ENCODE data around the gene TXNRD3. TPM values are rescaled to one million over a fixed set of nuclear protein-coding genes. Genes with fewer than 3 reads are reported as not detected.
A peak's percentile ranks its signal among the peaks of the same experiment; 100 is the strongest.

TXNRD3 gene
- total RNA-seq, 2 experiments from 2014 or later, result 0.50 to 1.6 TPM

DNA sequence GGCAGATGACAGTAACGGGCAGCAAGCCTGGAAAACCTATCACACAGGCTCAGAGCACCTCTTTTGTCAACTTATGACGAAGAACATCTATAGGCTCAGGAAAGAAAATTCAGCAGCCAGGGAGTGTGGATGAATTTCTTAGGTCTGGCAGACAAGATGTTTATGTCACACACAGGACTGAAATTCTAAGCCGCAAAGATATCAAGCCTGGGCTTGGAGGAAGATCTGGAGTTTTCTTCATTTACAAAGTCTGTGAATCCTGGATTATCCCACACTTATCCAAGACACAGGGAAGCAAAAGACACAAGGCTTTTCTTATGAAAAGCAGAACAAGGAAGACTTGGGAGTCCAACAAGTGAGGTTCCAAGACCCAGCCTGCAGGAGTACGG is 25.7 kb upstream of the TXNRD3 start:
- CTCF ChIA-PET, result interaction anchor here (1.2 to 2.3 kb wide), 4 partner anchors 24 to 868 kb away, joined by 4 to 10 read pairs (median 6); partner anchors contain the start of gene CHCHD6
- DNase-seq, result no peak
- H3K4me3 Mint-ChIP-seq, result no peak overlapping the region
- H3K27me3 Mint-ChIP-seq, result peaks cover 27% of the 10 kb centered on the region
- H3K36me3 Mint-ChIP-seq, result no peaks in the 10 kb centered on the region
- no peak overlapping the region for H3K27ac Mint-ChIP-seq
- no peaks in the 10 kb centered on the region for H3K9me3 Mint-ChIP-seq (ENCODE audit: low read depth)
- ATAC-seq, result no peak
- H3K4me1 Mint-ChIP-seq, result no peaks in the 10 kb centered on the region

DNA sequence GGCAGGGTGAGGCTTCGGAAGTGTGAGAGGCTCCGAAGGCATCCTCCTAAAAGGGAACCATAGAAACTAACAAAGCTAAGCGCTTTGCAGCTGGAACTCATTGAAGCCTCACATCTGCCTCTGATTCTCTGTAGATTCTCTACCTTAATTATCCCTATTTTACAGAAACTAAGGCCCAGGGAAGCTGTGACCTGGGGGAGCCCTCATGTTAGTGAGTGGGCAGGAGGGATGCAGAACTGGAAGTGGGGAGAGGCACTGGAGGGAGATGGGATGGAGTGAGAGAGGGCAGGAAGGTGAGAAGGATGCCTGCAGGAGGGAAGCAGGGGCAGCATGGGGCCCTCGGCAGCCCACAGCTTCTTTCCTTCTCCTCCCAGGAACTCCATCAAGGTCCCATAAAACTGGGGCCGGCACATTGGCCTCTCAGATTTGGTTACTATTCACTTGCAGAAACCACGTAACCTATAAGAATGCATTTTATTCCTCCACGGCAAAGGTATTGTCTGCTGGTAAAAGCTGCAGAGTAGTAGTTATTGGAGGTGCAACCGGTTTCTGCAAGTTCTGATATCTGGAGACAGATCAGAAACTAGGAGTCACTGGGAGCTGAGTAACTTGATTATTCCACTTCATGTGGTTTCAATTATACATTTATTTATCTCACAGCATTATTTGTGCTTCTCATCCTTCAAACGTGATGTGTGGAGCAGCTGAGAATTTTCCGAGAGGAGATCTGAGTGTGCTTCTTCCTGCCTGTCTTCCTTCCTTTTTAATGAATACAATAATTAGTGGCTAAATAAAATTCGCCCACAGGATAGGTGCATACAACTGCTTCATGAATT is 25.1 kb upstream of the TXNRD3 start:
- no peaks in the 10 kb centered on the region for H3K36me3 Mint-ChIP-seq
- CTCF ChIA-PET, result interaction anchor here (0.7 to 2.3 kb wide), 19 partner anchors 11 to 869 kb away, joined by 3 to 10 read pairs (median 4); partner anchors contain the start of genes CHCHD6 and PLXNA1
- no peaks in the 10 kb centered on the region for H3K9me3 Mint-ChIP-seq (ENCODE audit: low read depth)
- H3K27me3 Mint-ChIP-seq, result peaks cover 27% of the 10 kb centered on the region
- ATAC-seq, result no peak
- DNase-seq, result peak; percentile 22
- H3K4me1 Mint-ChIP-seq, result no peaks in the 10 kb centered on the region
- H3K27ac Mint-ChIP-seq, result no peak overlapping the region
- no peak overlapping the region for H3K4me3 Mint-ChIP-seq

DNA sequence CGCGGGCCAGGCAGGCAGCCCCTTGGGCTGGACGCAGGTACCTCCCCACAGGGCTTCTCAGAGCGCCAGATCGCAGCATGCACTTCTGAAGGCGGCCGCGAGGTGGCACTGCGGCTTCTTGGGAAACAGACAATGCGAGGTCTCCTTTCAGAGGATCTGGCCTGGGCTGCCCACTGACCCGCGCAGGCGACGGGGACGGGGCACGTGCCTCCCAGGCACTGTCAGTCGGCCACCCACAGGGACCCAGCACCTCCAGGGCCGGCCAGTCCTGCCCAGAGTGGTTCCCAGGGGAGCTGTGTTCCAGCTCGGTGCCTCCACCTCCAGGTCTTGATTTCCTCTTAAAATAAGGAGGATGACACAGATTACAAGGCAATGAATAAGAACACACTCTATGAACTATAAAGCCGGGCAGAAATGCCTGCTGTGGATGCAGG is 24.4 kb upstream of the TXNRD3 start:
- ATAC-seq, result peak; percentile 80

DNA sequence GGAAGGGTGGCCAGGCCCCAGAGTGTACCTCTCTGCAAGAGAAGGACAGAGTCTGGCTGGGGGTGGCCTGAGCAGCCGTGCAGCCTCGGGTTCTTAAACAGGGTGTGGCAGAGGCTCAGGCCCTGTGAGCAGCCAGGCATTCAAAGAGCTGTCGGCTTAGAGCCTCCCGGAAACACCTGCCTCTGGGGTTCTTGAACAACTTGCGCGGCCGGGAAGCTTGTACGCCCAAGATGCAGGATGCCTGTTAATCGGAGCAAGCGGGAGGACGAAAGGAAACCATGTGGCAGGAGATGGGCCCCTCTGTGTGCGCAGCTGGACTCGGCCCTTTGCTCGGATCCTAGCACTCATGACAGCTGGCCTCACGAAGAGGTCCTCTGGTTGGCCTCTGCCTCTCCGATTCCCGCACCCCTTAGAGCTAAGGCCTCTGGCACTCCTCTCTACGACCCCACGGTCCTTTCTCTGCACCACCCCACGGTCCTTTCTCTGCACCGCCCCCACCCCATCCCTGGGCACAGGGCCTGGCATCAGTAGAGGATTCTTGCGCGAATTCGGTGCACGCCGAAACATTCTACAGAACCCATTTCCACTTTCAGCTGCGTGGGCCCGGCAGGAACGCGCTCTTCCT is 23.9 kb upstream of the TXNRD3 start:
- no peak for ATAC-seq
- no peaks in the 10 kb centered on the region for H3K36me3 Mint-ChIP-seq
- H3K4me3 Mint-ChIP-seq, result no peak overlapping the region

More for the DNA sequence above, 24.4 kb upstream of the TXNRD3 start:
- Mint-ChIP-seq H3K36me3 (no peaks in the 10 kb centered on the region), H3K9me3 (ENCODE audit: low read depth) (peaks cover 3% of the 10 kb centered on the region), H3K4me3 (no peak overlapping the region), H3K27me3 (peaks cover 31% of the 10 kb centered on the region), H3K27ac (no peak overlapping the region), H3K4me1 (no peaks in the 10 kb centered on the region)
- CTCF ChIA-PET, result interaction anchor here (0.7 to 2.3 kb wide), 23 partner anchors 10 to 870 kb away, joined by 3 to 10 read pairs (median 3); partner anchors contain the start of genes CHCHD6 and PLXNA1
- peak; percentile 82 for DNase-seq

DNA sequence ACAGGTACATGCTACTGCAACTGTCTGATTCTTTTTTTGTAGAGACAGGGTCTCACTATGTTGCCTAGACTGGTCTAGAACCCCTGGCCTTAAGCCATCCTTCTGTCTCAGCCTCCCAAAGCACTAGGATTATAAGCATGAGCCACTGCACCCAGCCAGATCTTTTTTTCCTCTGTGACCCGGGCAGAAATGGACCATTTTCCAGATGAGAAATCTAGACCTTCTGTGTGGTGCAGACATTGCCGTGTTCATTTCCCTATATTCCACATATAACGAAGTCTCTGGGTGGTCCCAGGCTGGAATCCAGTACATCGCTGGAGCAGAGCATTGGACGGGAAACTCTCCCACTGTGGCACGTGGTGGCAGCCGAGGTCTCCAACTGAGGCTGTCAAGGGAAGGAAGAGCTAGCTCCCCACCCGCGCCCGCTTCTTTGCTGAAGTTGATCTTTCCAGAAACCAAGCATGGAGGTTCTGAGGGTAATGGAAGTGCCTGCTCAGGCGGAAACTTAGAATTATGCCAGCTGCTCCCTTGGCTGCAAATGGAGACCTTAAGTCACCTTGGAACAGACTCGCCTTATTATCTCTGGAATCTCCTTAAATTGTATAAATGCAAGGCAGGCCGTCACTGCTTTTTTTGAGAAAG is 23.1 kb upstream of the TXNRD3 start:
- no peak overlapping the region for H3K4me3 Mint-ChIP-seq
- H3K27ac Mint-ChIP-seq, result no peak overlapping the region
- CTCF ChIA-PET, result interaction anchor here (0.7 to 1.2 kb wide), 4 partner anchors 27 to 867 kb away, joined by 3 to 4 read pairs (median 3); partner anchors contain the start of gene PLXNA1
- no peaks in the 10 kb centered on the region for H3K4me1 Mint-ChIP-seq
- no peaks in the 10 kb centered on the region for H3K36me3 Mint-ChIP-seq
- ATAC-seq (no peak), DNase-seq (no peak)
- H3K9me3 Mint-ChIP-seq (ENCODE audit: low read depth), result peaks cover 3% of the 10 kb centered on the region
- H3K27me3 Mint-ChIP-seq, result peaks cover 31% of the 10 kb centered on the region

More for the DNA sequence above, 23.9 kb upstream of the TXNRD3 start:
- H3K4me1 Mint-ChIP-seq, result no peaks in the 10 kb centered on the region
- peaks cover 31% of the 10 kb centered on the region for H3K27me3 Mint-ChIP-seq
- no peak overlapping the region for H3K27ac Mint-ChIP-seq
- H3K9me3 Mint-ChIP-seq (ENCODE audit: low read depth), result peaks cover 3% of the 10 kb centered on the region
- CTCF ChIA-PET, result interaction anchor here (0.8 to 2.3 kb wide), 16 partner anchors 10 to 870 kb away, joined by 3 to 10 read pairs (median 3); partner anchors contain the start of gene PLXNA1
- DNase-seq, result peak; percentile 30

DNA sequence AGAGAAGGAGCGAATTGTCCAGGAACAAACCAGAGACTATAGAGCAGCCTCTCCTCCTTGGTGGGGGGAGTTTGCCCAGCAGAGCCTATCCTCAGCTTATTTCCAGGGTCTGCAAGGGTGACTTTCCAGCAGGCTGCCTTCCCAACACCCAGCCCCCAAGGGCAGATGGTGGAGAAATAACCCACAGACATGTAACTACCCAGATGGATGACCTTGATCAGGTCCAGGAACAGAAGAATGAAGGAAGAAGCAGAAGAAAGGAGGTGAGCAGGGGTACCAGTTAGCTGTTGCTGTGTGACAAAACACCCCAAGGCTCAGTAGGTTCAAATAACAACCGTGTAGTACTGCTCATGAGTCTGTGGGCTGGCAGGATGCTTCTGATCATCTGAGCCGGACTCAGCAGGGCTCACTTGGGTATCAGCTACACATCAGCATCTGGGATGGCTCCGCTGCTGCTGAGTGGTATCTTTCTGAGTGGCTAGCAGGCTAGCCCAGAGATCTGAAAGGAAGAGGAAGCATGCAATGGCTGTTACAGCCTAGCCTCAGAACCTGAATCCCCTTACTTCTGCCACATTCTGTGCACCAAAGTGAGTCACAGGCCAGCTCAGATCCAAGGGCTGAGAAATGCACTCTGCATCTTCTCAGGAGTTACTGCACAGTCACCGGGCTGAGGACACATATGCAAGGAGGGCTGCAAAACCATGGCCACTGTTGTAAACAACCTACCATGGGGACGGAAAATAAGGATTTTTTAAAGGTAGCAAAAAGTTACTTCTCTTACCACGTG is 22.2 kb upstream of the TXNRD3 start:
- H3K27ac Mint-ChIP-seq, result no peak overlapping the region
- DNase-seq (no peak), ATAC-seq (no peak)
- no peak overlapping the region for H3K4me3 Mint-ChIP-seq
- CTCF ChIA-PET, result interaction anchor here (0.9 to 1.2 kb wide), 3 partner anchors 28 to 778 kb away, joined by 3 to 4 read pairs (median 3); partner anchors contain the start of gene PLXNA1
- no peaks in the 10 kb centered on the region for H3K4me1 Mint-ChIP-seq
- no peaks in the 10 kb centered on the region for H3K36me3 Mint-ChIP-seq
- peaks cover 3% of the 10 kb centered on the region for H3K9me3 Mint-ChIP-seq (ENCODE audit: low read depth)
- H3K27me3 Mint-ChIP-seq, result peaks cover 31% of the 10 kb centered on the region

DNA sequence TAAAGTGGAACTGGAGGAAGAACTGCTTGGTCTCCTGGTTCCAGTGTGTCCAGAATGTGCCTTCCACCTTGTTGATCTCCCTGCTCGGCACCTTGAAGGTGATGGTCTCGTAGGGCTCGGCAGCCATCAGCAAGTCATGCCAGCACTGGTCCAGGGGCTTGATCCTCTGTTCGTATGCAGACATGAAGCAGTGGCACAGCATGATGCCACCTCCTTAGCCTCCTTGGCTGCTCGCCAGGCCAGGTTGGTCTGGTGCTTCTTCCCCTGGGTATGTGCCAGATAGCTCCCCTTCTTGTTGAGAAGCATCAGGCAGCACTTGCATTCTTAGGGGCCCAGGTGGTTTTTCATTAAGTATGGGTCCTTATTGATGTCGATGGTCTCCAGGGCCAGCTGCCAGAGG is 17.8 kb upstream of the TXNRD3 start:
- Mint-ChIP-seq H3K36me3 (peaks cover 2% of the 10 kb centered on the region), H3K27me3 (peaks cover 18% of the 10 kb centered on the region), H3K4me1 (peaks cover 3% of the 10 kb centered on the region), H3K27ac (no peak overlapping the region), H3K9me3 (ENCODE audit: low read depth) (peaks cover 7% of the 10 kb centered on the region), H3K4me3 (no peak overlapping the region)
- CTCF ChIA-PET, result no interaction called here
- DNase-seq (peak; percentile 31), ATAC-seq (no peak)

DNA sequence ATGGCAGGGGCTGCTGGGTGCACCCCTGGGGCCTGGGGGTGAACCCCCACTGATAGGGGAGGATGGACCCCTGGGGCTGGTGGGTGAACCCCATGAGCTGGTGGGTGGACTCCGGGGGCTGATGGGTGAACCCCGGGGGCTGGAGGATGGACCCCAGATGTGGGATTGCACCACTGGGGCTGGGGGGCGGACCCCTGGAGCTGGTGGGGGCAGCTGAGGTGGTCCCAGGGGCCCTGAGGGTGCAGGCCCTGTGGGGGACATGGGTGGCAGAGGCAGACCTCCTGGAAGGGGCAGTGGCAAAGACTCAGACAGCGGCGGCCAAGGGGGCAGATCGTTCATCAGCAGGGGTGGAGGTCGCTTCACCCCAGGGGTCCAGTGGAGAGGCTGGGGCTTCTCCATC is 17.4 kb upstream of the TXNRD3 start:
- peaks cover 3% of the 10 kb centered on the region for H3K4me1 Mint-ChIP-seq
- H3K36me3 Mint-ChIP-seq, result peaks cover 2% of the 10 kb centered on the region
- peaks cover 17% of the 10 kb centered on the region for H3K27me3 Mint-ChIP-seq
- ATAC-seq (no peak), DNase-seq (no peak)
- H3K27ac Mint-ChIP-seq, result no peak overlapping the region
- H3K4me3 Mint-ChIP-seq, result no peak overlapping the region
- peaks cover 7% of the 10 kb centered on the region for H3K9me3 Mint-ChIP-seq (ENCODE audit: low read depth)
- CTCF ChIA-PET, result no interaction called here

DNA sequence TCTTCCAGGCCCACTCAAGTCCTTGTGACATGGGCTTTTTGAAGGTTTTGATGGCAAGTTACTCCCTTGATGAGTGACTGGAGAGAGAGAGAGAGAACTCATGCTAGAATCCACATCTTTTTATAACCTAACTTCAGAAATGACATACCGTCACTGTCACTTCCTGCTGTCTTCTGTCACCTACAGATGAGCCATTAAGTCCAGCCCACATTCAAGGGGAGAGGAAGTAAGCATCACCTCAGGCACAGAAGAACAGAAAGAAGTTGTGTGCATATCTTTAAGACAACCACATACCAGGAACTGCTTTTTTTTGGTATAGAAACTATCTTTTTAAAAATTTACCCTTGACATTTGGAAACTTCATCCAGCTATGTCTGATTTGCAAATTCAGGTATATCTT is 16.6 kb upstream of the TXNRD3 start:
- H3K27ac Mint-ChIP-seq, result no peak overlapping the region
- ATAC-seq, result no peak
- CTCF ChIA-PET, result no interaction called here
- H3K36me3 Mint-ChIP-seq, result peaks cover 2% of the 10 kb centered on the region
- H3K4me3 Mint-ChIP-seq, result no peak overlapping the region
- peak; percentile 27 for DNase-seq
- H3K9me3 Mint-ChIP-seq (ENCODE audit: low read depth), result peaks cover 7% of the 10 kb centered on the region
- peaks cover 12% of the 10 kb centered on the region for H3K27me3 Mint-ChIP-seq
- peaks cover 3% of the 10 kb centered on the region for H3K4me1 Mint-ChIP-seq

DNA sequence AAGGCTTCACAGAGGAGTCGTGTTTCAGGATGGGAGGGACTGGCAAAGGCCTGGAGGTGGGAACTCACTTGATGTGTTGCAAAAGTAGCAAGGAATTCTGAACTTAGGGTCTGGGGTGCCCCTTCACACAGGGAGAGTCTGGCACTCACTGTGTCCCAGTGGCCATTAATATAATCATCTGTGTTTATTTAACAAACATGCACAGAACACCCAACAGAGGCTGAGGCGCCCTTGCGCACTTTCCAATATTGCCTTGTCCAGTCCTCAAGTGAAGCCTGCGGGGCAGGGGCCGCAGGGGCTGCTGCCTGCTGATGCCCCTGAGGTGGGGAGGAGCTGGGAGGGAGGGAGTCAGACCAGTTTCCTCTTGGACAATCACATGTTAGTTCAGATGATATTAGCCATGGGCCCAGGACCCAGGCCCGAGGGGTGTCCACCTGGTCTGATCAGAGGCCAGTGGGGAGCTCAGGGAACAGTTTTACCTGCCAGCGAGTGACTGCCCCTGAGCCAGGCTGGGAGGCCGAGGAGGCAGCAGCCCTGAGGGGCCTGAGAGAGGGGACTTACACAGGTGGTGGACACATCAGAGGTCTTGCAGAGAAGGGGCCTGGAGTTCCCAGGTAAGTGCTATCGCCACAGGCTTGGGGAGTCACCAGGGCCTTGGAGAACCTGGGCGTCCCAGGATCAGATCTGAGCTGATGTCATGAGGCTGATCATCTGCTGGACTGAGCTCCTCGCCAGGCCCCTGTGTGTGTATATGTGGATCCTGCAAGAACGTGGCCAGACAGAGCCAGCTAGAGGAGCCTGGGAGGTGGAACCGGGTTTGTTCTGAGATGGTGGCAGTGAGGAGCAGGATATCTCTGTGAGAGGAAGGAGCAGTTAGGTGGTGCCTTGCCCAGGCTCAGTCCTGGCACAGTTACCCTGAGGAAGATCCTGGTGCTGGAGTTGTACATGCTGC is 13.8 kb upstream of the TXNRD3 start:
- CTCF ChIA-PET, result interaction anchor here (1.1 kb wide), 1 partner anchor 11 kb away, joined by 3 read pairs; no protein-coding TSS in a partner anchor
- DNase-seq (peak; percentile 33), ATAC-seq (no peak)
- Mint-ChIP-seq H3K36me3 (peaks cover 2% of the 10 kb centered on the region), H3K4me1 (peaks cover 12% of the 10 kb centered on the region), H3K27me3 (no peaks in the 10 kb centered on the region), H3K9me3 (ENCODE audit: low read depth) (peaks cover 5% of the 10 kb centered on the region), H3K4me3 (no peak overlapping the region), H3K27ac (no peak overlapping the region)

DNA sequence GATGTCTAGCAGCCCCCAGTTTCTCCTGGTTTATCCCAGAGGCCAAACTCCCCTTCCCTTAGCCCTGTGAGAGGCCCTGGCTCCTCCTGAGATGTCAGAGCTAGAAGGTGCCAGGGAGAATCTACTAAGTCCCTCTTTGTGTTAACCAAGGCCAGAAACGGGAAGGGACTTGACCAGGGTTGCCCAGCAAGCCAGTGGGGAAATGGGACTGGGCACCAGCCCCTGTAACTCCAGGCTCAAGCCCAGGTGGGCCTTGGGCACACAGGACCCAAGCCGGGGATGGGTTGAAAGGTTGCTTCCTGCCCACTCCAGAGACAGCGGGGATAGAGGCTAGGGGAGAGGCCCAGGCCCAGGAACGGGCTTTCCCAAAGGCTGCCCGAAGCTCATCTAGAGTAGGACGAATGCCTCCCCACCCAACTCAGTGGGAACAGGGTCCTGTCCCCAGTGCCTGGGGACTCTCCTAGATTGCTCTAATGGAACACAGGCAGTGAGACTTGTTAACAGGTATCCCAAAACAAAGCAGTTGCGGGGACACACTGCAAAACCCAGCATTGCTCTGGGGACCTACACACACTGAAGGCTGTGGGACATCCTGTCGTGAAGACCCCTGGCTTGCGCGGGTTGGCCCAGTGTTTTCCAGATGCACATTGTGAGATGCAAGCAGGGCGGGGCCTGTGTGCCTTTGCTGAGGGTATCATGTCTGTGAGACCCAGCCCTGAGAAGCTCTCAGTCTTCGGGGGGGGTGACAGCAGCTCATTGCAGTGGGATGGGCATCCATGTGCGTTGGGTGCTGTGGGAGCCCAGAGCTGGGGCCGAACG is 12.9 kb upstream of the TXNRD3 start:
- H3K4me1 Mint-ChIP-seq, result peaks cover 12% of the 10 kb centered on the region
- no peak overlapping the region for H3K4me3 Mint-ChIP-seq
- H3K9me3 Mint-ChIP-seq (ENCODE audit: low read depth), result peaks cover 5% of the 10 kb centered on the region
- ATAC-seq (no peak), DNase-seq (peak; percentile 27)
- H3K27ac Mint-ChIP-seq, result no peak overlapping the region
- H3K27me3 Mint-ChIP-seq, result no peaks in the 10 kb centered on the region
- H3K36me3 Mint-ChIP-seq, result peaks cover 2% of the 10 kb centered on the region
- CTCF ChIA-PET, result no interaction called here
